Spleen (tissue), 7 donors: ENCODE data around the gene HSPA12A.

ENCODE experiments used
- CTCF ChIP-seq, 11 experiments: fragments of 200-600 bp in 7 of 11; fragments of 450-650 bp in 4 of 11; sonication (generic) in 4 of 11; IDR thresholded peaks in 8 of 11; conservative IDR thresholded peaks in 3 of 11; 1 replicate in 7 of 11; 2 replicates in 4 of 11; pipeline versions ENCODE4 v1.4.0 to v1.8.0; 2016 to 2021; ENCODE audit warnings: antibody characterized with exemption in 11 of 11, inconsistent platforms in 4 of 11, mild to moderate bottlenecking in 1 of 11
- POLR2A ChIP-seq, 3 donors: fragments of 450-650 bp; IDR thresholded peaks; one replicate each; pipeline ENCODE4 v1.5.1; 2017; ENCODE audit warnings: antibody characterized with exemption in 3 of 3, mild to moderate bottlenecking in 1 of 3
- POLR2AphosphoS5 ChIP-seq, 3 donors: sonication (generic); formaldehyde crosslinking; IDR thresholded peaks; one replicate each; pipeline ENCODE4 v1.5.1; 2017; ENCODE audit warnings: antibody characterized with exemption in 3 of 3
- donor health status: DM: no; HTN: no; CAD: no; lungs with moderate emphysema.
- donor health status: DM: no; HTN: no; CAD: no.
- donor health status: DM: no; HTN: no; CAD: no.

GRCh38 chr10:116712989-116713543, 29.3 kb downstream of the HSPA12A start:
- TF ChIP-seq CTCF (IDR thresholded peaks at IDR 0.05 in 8 of 11, conservative IDR thresholded peaks at IDR 0.05 in 3 of 11): no peak
- no peak for TF ChIP-seq POLR2A (IDR thresholded peaks at IDR 0.05)
- TF ChIP-seq POLR2AphosphoS5 (IDR thresholded peaks at IDR 0.05): no peak
